Femur (tissue), 1 donor: ENCODE results near the gene MFSD2A.
"Not testable (repeated sequence)": the region's sequence is repeated elsewhere in the genome, so short reads cannot be mapped to it uniquely, and the experiment has no call there.

ENCODE experiments used
- DNase-seq: peaks from one replicate; pipeline ENCODE4 v3.0.0-alpha.2; 2017

The MFSD2A gene

DNA sequence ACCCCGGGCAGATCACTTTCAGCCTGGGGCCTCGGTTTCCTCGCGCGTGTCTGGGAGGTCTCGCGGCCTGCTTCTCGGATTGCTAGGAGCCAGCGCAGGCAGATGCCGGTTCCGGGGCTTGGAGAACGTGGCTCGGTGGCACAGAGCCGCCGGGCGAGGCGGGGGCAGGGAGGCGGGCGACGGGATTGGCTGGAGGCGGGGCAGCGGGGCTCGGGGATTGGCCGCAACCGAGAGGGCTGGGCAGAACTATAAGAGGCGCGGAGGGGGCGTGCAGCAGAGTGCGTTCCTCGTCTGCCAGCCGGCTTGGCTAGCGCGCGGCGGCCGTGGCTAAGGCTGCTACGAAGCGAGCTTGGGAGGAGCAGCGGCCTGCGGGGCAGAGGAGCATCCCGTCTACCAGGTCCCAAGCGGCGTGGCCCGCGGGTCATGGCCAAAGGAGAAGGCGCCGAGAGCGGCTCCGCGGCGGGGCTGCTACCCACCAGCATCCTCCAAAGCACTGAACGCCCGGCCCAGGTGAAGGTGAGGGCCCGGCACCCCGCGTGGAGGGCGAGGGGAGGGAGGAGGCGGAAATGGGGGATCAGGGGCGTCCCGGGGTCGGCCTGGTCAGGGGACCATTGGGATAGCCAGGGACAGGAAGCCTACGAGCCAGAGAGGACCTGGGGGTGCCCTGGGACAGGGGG, at the start of gene MFSD2A:
Gene MFSD2A (plus strand): TSS at position 276 of the 677 bp plus-strand sequence. CDS start 148 bp downstream, at position 424.
- peak; percentile 94 for DNase-seq

DNA sequence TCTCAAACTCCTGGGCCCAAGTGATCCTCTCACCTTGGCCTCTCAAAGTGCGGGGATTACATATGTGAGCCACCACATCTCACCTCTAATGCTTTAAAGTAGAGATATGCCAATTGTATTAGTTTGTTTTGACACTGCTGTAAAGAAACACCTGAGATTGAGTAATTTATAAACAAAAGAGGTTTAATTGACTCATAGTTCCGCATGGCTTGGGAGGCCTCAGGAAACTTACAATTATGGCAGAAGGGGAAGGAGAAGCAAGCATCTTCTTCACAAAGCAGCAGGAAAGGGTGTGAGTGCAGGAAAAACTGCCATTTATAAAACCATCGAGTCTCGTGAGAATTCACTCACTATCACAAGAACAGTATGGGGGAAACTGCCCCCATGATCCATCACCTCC, 49.8 kb upstream of the MFSD2A start:
- no peak for DNase-seq

DNA sequence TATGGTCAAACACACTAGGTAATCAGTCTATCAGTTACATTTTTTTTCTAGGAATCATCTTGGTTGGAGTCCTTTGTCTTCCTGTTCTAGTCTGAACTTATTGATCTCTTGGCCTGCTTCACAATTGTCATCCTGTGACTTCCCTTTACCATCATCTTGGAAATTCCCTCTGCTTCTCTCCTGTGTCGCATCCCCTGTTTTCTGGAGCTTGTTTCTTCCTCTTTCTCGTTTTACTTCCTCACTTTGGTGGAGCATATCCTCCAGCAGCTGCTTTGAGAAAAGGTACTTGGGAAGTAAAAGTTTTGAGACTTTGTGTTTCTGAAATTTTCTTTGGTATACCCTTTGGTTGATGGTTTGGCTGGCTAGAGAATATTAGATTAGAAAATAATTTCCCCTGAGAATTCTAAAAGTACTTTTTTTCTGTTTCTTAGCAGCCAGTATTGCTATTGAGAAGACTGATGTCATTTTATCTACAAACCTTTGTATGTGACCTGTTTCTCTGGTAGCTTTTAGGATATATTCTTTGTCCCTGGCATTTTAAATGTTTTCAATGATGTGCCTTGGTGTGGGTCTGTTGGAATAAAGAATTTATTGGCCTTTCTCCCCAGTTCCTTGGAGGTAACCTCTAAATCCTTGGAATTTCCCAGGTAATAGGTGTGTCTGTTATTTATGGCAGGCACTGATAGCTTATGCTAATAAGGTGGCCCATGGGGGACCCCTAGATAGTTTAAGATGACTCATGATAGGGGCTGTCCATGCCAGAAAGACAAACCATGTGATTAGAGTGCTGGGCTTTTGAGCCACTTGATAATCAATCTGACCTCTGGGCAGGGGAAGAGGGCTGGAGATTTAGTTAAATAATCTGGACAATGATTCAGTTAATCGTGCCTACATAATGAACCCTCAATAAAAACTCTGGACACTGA, 47.2 kb upstream of the MFSD2A start:
- DNase-seq: no peak

DNA sequence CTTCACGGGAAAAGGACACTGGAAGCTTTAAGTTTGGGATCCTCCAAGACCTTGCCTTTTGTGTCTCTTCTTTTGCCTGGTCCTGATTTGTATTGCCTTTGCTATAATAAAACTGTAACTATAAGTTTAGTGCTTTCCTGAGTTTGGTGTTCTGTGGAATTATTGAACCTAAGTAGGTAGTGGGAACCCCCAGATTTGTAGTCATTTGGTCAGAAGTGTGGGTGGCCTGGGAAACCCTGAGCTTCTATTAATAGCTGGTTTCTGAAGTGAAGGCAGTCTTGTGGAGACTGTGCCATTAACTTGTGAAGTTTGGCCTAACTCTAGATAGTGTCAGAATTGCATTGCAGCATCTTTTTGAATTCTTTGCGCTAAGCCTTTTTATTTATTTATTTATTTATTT, 46.4 kb upstream of the MFSD2A start:
- DNase-seq: no peak

DNA sequence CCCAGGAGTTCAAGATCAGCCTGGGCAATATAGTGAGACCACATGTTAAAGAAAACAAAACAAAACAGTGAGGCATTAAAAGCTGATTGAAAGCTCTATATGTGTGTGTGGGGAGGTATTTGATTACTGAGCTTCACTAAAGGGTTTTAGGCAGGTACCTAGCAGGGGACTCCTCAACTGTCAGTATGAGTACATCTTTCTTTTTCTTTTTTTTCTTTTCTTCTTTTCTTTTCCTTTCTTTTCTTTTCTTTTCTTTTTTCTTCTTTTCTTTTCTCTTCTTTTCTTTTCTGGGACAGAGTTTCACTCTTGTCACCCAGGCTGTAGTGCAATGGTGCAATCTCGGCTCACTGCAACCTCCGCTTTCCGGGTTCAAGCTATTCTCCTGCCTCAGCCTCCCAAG, 44.7 kb upstream of the MFSD2A start:
- no peak for DNase-seq

DNA sequence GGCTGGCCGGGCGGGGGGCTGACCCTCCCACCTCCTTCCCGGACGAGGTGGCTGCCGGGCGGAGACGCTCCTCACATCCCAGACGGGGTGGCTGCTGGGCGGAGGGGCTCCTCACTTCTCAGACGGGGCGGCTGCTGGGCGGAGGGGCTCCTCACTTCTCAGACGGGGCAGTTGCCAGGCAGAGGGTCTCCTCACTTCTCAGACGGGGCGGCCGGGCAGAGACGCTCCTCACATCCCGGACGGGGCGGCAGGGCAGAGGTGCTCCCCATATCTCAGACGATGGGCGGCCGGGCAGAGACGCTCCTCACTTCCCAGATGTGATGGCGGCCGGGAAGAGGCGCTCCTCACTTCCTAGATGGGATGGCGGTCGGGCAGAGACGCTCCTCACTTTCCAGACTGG, 41.8 kb upstream of the MFSD2A start:
- DNase-seq: not testable (repeated sequence)

DNA sequence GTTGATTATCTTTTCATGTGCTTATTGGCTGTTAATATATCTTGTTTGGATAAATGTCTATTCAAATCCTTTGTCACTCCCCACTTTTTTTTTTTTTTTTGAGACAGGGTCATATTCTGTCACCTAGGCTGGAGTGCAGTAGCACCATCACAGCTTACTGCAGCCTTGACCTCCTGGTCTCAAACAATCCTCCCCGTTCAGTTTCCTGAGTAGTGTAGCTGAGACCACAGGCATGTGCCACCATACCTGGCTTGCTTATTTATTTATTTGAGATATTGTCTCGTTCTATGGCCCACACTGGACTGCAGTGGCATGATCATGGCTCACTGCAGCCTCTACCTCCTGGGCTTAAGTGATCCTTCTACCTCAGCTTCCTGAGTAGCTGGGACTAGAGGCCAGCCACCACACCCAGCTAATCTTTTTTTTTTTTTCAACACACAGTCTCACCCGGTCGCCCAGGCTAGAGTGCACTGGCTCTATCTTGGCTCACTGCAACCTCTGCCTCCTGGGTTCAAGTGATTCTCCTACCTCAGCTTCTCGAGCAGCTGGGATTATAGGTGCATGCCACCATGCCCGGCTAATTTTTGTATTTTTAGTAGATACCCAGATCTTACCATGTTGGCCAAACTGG, 39.3 kb upstream of the MFSD2A start:
- no peak for DNase-seq

DNA sequence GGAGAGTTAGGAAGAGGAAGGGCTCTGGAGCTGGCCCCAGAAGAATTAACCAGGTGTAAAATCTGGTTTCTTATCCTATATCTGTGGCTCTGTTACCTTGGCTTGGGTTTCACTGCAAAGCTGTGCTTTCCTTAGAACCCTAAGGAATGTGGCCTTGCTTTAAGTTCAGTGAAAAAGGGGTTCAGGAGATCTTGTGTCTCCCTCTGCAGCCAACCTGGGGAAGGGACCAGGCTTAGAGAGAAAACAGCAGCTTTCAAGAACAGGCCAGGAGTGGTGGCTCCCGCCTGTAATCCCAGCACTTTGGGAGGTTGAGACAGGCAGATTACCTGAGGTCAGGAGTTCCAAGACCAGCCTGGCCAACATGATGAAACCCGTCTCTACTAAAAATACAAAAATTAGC, 37.1 kb upstream of the MFSD2A start:
- DNase-seq: no peak

DNA sequence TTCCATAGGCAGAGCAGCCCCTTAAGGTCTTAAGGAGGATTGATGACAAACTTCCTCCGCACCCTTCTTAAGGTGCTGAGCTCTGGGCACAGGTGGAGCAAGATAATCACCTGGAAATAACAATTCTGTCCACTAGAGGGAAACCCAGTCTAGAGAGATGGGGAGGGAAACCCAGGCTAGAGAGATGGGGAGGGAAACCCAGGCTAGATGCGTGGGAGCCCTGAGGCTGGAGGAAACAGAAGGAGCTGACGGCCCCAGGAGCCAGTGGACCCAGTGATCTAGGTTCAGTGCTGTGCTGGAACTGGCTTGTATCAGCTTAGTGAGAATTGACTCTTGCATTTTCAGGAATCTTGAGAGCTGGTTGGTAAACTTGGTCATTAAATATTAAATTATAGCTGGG, 35.4 kb upstream of the MFSD2A start:
- no peak for DNase-seq

DNA sequence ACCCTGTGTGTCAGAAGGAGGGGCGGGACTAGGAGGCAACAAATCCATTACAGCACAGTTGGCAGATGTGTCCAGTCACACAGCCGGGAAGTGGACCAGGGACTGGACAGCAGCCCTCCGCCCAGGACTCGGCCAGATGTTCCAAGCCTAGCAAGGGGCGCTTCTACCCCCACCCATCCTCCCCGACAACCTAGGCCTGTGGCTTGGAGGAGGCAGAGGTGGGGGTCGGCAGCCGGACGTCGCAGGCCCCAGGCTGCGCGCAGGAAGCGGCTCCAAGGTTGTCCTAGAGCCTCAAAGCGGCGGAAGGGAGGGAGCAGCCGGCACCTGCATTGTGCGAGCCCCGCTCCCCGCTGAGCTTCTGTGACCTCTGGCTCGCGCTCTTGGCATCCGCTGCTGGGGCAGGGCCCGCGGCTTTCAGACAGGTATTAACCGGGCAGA, 32.7 kb upstream of the MFSD2A start:
- DNase-seq: no peak

DNA sequence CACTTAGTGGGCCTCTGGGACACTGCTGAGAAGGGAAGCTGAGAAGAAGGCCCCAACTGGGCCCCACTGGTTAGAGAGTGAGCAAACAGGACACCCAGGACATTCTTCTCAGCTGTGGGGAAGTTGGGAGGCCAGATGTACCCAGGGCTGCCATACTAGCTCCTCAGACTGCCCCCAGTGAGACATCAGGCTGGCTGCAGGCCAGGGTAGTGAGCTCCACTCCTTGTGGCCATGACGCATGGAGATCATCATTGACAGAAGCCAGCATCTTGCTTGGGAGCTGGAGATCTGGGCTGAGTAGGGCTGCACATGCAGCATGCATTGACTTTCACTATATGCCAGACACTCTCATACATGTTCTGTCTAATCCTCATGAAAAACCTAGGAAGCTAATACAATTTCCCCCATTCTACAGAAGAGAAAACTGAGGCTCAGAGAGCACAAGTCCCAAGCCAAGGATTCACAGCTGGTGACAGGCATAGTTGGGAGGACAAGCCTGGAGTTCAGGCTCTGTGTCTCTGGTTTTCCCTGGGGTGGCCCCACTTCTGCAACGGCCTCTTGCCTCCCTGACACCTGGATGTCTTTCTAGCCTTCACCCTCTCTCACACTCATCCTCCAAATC, 29.1 kb upstream of the MFSD2A start:
- DNase-seq: no peak

DNA sequence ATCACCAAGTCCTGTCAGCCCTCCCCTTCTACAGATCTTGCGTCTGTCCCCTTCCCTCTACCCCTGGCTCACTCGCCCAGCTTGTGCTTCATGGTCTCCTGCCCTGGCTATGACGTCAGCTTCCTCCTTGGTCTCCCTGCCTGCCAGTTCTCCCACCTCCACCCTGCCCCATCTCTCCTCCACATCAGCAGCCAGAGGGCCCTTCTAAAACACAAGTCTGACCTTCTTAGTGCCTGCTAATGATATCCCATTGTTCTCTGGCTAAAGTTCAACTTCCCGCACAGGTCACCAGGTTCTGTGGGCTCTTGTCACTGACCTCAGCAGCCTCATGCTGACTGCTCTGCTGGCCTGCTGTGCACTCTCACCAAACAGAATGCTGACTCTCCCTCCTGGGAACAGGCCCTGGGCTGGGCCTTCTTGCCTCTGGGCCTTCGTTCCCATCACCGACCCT, 28.6 kb upstream of the MFSD2A start:
- no peak for DNase-seq

DNA sequence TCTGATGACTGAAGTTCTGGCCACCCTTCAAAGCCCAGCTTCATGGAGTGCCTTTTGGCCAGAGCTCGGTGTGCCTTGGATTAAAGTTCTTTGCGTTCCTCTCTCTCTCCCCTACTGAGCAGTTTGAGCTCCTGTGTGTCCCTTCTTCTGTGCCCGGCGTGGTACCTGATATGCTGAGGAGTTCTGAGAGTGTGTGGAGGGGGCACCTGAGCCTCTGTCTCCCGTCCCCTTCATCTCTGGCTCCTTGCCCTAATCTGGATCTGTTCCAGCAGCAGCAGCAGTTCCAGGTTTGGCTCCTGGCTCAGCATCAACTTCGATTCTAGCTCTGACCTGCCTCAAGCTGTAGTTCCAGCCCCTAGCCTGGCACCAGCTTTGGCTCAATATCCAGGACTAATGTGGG, 28.1 kb upstream of the MFSD2A start:
- no peak for DNase-seq

DNA sequence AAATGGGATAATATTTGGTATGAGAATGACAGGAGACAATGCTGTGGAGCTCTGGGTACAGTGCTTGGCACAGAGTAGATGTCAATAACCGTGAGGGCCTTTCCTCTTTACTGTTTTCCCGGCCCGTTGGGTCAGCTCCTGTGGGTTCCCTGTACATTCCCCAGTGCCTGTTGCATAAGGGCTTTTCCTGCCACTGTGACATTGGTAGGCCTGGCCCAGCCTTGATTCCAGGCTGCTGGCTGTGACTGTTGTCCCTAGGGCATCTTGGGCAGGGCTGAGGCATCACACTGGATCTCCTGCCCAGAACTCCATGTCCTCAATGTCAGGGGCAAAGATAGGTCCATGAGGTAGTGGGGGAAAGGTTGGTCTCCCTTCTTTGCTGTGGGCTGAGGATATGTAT, 27.4 kb upstream of the MFSD2A start:
- no peak for DNase-seq

DNA sequence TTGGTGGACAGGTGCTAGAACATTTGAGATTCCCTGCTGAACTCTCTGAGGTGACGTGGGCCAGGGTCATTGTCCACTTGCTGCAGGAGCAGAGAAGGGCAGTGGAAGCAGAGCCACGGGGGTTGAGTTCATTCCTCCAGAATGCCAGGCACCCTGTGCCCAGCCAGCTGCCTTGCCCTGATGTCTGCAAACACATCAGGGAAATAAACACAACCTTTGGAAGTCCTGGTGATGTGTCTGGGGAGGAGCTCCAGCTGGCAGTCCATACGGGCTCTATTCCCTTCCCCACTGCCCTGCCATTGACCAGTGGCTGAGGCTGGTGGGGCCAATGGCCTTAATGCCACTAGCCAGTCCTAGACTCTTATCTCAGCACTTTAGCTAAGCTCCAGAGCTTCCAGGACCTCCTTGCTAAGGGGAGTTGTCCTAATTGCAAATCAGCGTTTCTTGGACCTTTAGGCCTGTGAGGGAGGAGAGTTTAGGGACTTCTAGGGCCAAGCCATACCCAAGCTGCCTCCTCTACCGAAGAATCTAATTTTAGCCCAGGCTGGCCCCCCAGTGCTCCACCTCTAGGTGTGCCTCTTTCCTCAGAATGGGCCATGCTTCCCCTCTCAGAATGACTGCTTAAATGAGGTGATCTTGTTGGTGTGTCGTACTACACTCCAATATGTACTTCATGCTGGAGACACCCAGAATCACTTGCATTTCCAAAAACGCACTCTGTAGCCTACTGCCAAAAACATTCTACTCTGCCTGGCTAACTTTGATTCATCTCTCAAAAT, 25.9 kb upstream of the MFSD2A start:
- no peak for DNase-seq

DNA sequence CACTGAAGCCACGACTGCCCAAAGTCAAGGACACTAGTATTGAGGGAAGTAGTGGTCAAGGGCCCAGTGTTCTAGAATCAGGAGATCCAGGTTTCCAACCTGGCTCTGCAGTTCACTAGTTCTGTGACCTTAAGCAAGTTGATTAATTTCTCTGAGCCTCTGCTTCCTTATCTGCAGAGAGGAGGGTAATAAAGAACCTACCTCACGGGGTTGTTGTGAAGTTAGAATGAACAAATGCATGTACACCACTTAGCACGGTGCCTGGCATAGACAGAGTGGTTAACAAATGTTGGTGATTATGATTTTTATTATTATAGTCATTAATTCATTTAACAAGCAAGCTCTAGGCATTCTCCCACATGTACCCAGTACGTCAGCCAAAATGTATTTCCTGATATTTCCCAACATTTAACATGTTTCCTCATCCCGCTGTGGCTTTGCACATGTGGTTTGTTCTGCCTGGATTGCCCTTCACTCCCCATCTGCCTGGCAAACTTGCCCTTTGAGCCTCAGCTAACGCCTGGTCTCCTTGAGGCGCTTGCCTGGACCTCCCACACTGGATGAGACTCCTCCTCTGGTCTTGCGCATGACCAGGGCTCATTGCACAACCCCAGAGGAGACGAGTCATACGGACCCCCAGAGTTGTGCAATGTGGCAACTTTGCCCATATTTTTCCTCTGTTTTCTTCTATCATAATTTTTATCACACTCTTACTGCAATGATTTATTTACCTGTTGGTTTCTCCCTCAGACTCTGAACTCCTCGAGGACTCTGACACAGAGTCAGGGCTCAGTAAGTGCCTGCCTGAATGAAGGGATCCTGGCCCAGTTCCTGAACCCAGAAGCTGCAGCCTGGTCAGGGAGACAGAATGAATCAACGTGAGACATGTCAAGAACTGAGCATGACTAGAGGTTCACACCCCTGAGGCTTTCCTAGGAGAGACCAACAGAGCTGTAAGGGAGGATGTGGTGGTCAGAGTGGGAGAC, 20.7 kb upstream of the MFSD2A start:
- DNase-seq: peak; percentile 61

DNA sequence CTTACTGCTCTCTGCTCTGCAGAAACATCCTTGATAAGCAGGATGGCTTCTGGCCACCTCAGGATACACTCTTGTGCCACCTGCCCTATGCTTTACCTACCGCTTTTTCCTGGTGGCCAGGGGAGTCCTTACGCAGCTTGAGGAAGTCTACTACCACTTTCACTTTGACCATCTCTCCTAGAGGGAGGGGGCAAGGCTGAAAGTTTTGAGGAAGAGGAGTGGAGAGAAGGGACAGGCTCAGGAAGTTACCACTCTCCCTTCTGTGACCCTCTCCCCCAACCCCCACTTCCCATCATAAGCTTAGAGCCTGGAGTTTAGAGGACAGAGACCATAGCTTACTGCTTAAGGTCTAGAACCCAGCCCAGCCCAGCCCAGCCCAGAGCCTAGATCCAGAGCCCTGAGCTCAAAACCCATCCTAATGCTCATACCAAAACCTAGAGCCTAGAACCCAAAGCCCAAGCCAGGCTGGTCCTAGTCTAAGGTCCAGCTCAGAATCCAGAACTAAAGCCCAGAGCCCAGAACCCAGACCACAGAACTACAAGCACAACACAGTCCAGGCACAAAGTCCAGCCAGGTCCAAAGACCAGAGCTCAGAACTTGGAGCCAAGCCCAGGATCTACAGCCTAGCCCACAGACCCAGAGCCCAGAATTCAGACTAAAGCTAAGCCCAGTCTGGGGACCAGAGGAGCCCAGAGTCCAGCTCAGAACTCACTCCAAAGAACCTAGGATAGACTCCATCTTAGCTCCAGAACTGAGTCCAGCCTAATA, 18.0 kb upstream of the MFSD2A start:
- no peak for DNase-seq

DNA sequence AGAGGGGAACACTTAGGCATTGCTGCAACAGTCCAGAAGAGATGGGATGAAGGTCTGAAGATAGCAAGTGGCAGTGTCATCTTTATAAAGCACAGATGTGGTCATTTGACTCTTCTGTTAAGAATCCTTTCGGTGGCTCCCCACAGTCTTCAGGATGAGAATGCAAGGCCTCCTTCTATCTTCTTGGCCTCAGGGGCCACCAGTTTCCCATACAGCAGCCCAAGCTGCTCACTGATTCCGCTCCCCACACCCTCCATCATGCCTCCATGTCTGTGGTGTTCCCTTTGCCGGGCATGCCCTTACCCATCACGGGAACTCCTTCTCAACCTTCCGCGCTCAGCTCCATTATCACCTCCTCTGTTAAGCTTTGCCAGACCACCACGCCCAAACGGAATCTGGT, 16.1 kb upstream of the MFSD2A start:
- no peak for DNase-seq

DNA sequence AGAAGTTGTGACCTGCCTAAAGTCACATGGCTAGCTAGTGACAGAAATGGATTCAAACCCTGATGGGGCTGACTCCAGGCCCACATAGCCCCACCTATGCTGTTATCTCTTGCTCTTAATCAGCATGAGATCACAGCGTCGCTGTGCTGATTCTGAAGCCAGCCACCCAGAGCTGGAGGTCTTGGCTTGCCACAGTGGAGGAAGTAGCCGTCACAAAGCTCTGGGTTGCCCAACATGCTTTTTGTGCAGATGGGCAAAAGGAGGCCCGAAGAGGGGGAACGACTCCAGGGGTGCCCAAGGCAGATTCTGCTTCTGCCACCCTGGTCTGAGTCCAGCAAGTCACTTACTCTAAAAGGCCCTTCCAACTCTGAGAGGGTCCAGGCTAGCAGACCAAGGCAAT, 14.7 kb upstream of the MFSD2A start:
- DNase-seq: peak; percentile 47
